Neural progenitor cell (in vitro differentiated cells): ENCODE measurements around the gene KHNYN. TPM values are rescaled to one million over a fixed set of nuclear protein-coding genes. Genes with fewer than 3 reads are reported as not detected.
"Not testable (repeated sequence)": the region's sequence is repeated elsewhere in the genome, so short reads cannot be mapped to it uniquely, and the experiment has no call there.

ENCODE experiments used
- DNase-seq: peaks from one replicate; pipeline ENCODE4 v3.0.0-alpha.2; 2016; ENCODE audit warnings: low spot score
- H2AFZ ChIP-seq: fragments of 200-600 bp; sonication (generic); replicated peaks from 2 replicates; pipeline ENCODE4 v1.6.1; 2016; ENCODE audit warnings: antibody characterized with exemption
- H3F3A ChIP-seq: fragments of 200-600 bp; sonication (generic); 2 replicates; pipeline ENCODE4 v1.6.1; 2016; ENCODE audit warnings: antibody characterized with exemption, low read depth
- H3K27ac ChIP-seq: fragments of 200-600 bp; sonication (generic); 2 replicates; pipeline ENCODE4 v1.5.1; 2016; ENCODE audit warnings: mild to moderate bottlenecking
- H3K27me3 ChIP-seq: fragments of 200-600 bp; sonication (generic); 2 replicates; pipeline ENCODE4 v1.6.1; 2016; ENCODE audit warnings: mild to moderate bottlenecking, moderate library complexity
- H3K36me3 ChIP-seq: fragments of 200-600 bp; sonication (generic); 2 replicates; pipeline ENCODE4 v1.5.1; 2016
- H3K4me1 ChIP-seq: fragments of 200-600 bp; sonication (generic); 2 replicates; pipeline ENCODE4 v1.6.1; 2016; ENCODE audit warnings: mixed run types
- H3K4me2 ChIP-seq: fragments of 200-600 bp; sonication (generic); 2 replicates; pipeline ENCODE4 v1.6.1; 2016
- H3K4me3 ChIP-seq: fragments of 200-600 bp; sonication (generic); 2 replicates; pipeline ENCODE4 v1.5.1; 2016
- H3K79me2 ChIP-seq: fragments of 200-600 bp; sonication (generic); 2 replicates; pipeline ENCODE4 v1.6.1; 2016; ENCODE audit warnings: low read depth
- H3K9ac ChIP-seq: fragments of 200-600 bp; sonication (generic); 2 replicates; pipeline ENCODE4 v1.6.1; 2016
- H3K9me3 ChIP-seq: fragments of 200-600 bp; sonication (generic); 2 replicates; pipeline ENCODE4 v1.5.1; 2016; ENCODE audit warnings: low read depth
- H4K20me1 ChIP-seq: fragments of 200-600 bp; sonication (generic); 2 replicates; pipeline ENCODE4 v1.6.1; 2016; ENCODE audit warnings: low read depth
- H3K27ac Mint-ChIP-seq: 3 replicates; pipeline ENCODE4 v1.8.0; 2021; ENCODE audit warnings: mixed read lengths
- H3K27me3 Mint-ChIP-seq: 2 replicates; pipeline ENCODE4 v1.8.0; 2022; ENCODE audit warnings: low read depth, mild to moderate bottlenecking, inconsistent platforms, moderate library complexity, mixed read lengths; ENCODE audit not compliant: insufficient read depth
- H3K36me3 Mint-ChIP-seq: 3 replicates; pipeline ENCODE4 v1.8.0; 2021; ENCODE audit warnings: mixed read lengths
- H3K4me1 Mint-ChIP-seq: 3 replicates; pipeline ENCODE4 v1.8.0; 2021; ENCODE audit warnings: mixed read lengths
- H3K4me3 Mint-ChIP-seq: 3 replicates; pipeline ENCODE4 v1.8.0; 2021; ENCODE audit warnings: mild to moderate bottlenecking, moderate library complexity, mixed read lengths
- H3K9me3 Mint-ChIP-seq: 3 replicates; pipeline ENCODE4 v1.8.0; 2020; ENCODE audit warnings: mixed read lengths
- EZH2 ChIP-seq: fragments of 200-600 bp; sonication (generic); IDR thresholded peaks from 2 replicates; pipeline ENCODE4 v1.6.1; 2017; ENCODE audit warnings: antibody characterized with exemption, mild to moderate bottlenecking, moderate library complexity
- EZH2phosphoT487 ChIP-seq: fragments of 200-600 bp; sonication (generic); IDR thresholded peaks from 2 replicates; pipeline ENCODE4 v1.6.1; 2017; ENCODE audit warnings: antibody characterized with exemption
- total RNA-seq: library from RNA; depleted of rRNA; stranded (reverse); fragments of >200 nt; gene quantifications from 2 replicates; pipeline ENCODE4 v1.2.3, GENCODE V29; 2015; ENCODE audit warnings: low replicate concordance
- TF ChIP-seq, protein P1 (sequence below): fragments of 200-600 bp; sonication (generic); IDR thresholded peaks from 2 replicates; pipeline ENCODE4 v1.5.1; 2017; ENCODE audit warnings: antibody characterized with exemption, mild to moderate bottlenecking

KHNYN gene
- total RNA-seq, 1 donor from 2014 or later = 20.4 TPM

DNA sequence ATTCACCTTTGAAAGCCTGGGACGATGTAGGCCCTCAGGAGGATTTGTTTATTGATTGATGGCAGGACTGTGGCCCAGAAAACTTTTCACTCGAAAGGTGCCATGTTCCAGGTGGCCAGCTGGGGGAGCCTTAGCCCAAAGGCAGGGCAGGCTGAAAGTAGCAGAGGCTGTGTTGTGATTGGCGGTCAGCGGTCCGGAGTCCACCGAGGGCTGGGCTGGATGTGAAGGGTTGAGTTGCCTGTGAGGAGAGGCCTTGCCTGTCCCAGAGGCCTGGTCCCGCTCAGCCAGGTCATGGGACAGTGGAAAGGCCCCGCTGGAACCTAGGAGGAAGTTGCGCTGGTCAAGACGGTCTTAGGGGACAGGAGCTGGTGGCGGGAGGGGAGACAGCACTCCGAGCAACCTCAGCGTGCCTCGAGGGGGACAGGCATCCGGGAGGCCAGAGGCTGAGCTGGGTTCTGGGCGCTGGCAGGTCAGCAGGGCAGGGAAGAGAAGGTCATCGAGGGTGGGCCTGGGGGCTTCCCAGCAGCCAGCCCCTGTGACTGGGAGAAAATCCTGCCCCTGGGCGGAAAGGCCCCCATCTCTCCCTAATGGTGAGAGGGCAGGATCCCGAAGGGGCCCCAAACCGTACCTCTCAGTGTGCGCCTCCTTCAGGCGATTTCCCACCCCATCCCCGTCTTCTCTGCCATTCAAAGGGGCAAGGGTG is 52.0 kb downstream of the KHNYN start:
- Mint-ChIP-seq H3K4me1 (peaks cover 5% of the 10 kb centered on the region), H3K4me3 (no peak overlapping the region), H3K36me3 (peaks cover 4% of the 10 kb centered on the region)

DNA sequence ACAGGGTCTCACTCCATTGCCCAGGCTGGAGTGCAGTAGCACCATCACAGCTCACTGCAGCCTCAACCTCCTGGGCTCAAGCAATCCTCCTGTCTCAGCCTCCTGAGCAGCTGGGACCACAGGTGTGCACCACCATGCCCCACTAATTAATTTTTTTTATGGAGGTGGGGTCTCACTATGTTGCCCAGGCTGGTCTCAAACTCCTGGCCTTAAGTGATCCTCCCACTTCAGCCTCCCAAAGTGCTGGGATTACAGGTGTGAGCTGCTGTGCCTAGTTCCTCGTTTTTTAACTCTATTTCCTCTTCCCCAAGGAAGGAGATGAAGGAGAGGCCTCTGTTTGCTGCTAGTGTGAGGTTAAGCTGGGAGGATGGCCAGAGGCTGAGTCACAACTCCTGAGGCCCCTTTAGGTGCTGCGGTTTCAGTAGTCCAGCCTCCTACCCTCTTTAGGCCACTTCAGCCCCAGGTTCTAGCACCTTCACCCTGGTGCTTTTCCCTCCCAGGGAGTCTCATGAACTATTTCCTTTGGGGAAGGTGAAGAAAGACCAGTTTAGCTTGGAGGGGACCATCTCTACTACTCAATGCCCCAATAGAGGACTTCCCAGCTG is 53.0 kb downstream of the KHNYN start:
- not testable (repeated sequence) for H3K4me2 ChIP-seq, H3F3A ChIP-seq, H3K27me3 Mint-ChIP-seq, H3K36me3 Mint-ChIP-seq, H3K27me3 ChIP-seq, H3K79me2 ChIP-seq, H3K27ac Mint-ChIP-seq, H3K4me3 ChIP-seq, H3K9me3 ChIP-seq, H3K9me3 Mint-ChIP-seq, H3K27ac ChIP-seq, H3K4me1 ChIP-seq, H4K20me1 ChIP-seq, H3K4me3 Mint-ChIP-seq, H3K4me1 Mint-ChIP-seq, H3K36me3 ChIP-seq, H2AFZ ChIP-seq, DNase-seq, H3K9ac ChIP-seq

More for the DNA sequence above, 52.0 kb downstream of the KHNYN start:
- Histone ChIP-seq H3F3A (no peaks in the 10 kb centered on the region), H4K20me1 (no peaks in the 10 kb centered on the region), H3K27me3 (no peaks in the 10 kb centered on the region), H3K79me2 (no peaks in the 10 kb centered on the region), H3K27ac (no peak overlapping the region), H3K9me3 (no peaks in the 10 kb centered on the region), H2AFZ (peak overlapping the region; percentile 99), H3K9ac (no peak overlapping the region), H3K4me2 (no peak overlapping the region), H3K4me1 (no peaks in the 10 kb centered on the region), H3K36me3 (no peaks in the 10 kb centered on the region), H3K4me3 (no peak overlapping the region)
- Mint-ChIP-seq H3K9me3 (no peaks in the 10 kb centered on the region), H3K27me3 (no peaks in the 10 kb centered on the region), H3K27ac (no peak overlapping the region)
- TF ChIP-seq EZH2phosphoT487 (no peak), EZH2 (no peak)
- TF ChIP-seq, protein P1, sequence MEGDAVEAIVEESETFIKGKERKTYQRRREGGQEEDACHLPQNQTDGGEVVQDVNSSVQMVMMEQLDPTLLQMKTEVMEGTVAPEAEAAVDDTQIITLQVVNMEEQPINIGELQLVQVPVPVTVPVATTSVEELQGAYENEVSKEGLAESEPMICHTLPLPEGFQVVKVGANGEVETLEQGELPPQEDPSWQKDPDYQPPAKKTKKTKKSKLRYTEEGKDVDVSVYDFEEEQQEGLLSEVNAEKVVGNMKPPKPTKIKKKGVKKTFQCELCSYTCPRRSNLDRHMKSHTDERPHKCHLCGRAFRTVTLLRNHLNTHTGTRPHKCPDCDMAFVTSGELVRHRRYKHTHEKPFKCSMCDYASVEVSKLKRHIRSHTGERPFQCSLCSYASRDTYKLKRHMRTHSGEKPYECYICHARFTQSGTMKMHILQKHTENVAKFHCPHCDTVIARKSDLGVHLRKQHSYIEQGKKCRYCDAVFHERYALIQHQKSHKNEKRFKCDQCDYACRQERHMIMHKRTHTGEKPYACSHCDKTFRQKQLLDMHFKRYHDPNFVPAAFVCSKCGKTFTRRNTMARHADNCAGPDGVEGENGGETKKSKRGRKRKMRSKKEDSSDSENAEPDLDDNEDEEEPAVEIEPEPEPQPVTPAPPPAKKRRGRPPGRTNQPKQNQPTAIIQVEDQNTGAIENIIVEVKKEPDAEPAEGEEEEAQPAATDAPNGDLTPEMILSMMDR = peak; percentile 83
- peak; percentile 82 for DNase-seq

DNA sequence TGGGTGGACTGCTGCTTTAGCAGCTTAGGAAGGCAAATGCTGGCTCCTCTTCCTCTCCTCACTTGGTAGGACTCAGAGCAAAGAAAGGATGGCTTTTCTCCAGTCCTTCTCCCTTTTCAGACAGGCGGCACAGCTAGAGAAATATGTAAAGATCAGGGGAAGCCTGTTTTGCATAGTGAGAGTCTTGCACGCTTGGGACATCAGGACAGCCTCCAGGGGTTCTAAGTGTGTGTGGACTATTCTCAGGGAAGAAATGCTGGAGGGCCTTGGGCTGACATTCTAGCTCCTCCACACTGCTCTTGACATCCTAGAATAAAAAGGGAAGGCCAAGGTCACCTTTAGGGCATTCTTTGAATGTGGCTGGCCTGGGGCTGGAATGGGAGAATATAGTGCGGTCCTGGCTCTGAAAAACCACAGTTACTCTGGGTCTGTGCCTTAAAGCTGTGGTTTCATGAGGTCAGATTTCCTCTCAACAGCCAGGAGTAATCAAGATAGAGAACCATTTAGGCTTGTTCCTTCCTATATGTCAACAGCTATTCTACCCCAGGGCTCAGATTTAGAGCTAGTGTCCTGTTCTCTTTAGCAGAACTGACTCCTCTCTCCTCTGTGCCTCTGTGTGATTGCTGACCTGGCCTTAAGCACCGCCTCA is 54.0 kb downstream of the KHNYN start:
- H3K27me3 Mint-ChIP-seq = no peaks in the 10 kb centered on the region
- Histone ChIP-seq H3K27me3 (no peaks in the 10 kb centered on the region), H3K27ac (no peak overlapping the region), H3K4me3 (no peak overlapping the region), H3K9ac (no peak overlapping the region), H4K20me1 (no peaks in the 10 kb centered on the region), H3K4me1 (no peaks in the 10 kb centered on the region), H3K4me2 (no peak overlapping the region), H2AFZ (no peak overlapping the region), H3F3A (no peaks in the 10 kb centered on the region), H3K9me3 (no peaks in the 10 kb centered on the region), H3K36me3 (no peaks in the 10 kb centered on the region), H3K79me2 (no peaks in the 10 kb centered on the region)
- TF ChIP-seq, protein P1 = no peak
- no peak overlapping the region for H3K27ac Mint-ChIP-seq
- H3K4me3 Mint-ChIP-seq = no peak overlapping the region
- peaks cover 4% of the 10 kb centered on the region for H3K36me3 Mint-ChIP-seq
- DNase-seq = no peak
- peaks cover 5% of the 10 kb centered on the region for H3K4me1 Mint-ChIP-seq
- no peaks in the 10 kb centered on the region for H3K9me3 Mint-ChIP-seq

Other genes starting within 250 kb of the KHNYN start
- 15.9 and 35.5 TPM in 2 replicates for gene IPO4, start 241.1 kb upstream of the KHNYN start, total RNA-seq
- gene TM9SF1, start 234.5 kb upstream of the KHNYN start, total RNA-seq = 30.5 and 37.6 TPM in 2 replicates
- not detected in 2 replicates for gene TSSK4, start 224.3 kb upstream of the KHNYN start, total RNA-seq
- 35.3 and 37.1 TPM in 2 replicates for gene CHMP4A, start 216.5 kb upstream of the KHNYN start, total RNA-seq
- 18.3 and 20.1 TPM in 2 replicates for gene MDP1, start 213.9 kb upstream of the KHNYN start, total RNA-seq
- 170 and 220 TPM in 2 replicates for gene NEDD8, start 197.6 kb upstream of the KHNYN start, total RNA-seq
- gene GMPR2, start 197.0 kb upstream of the KHNYN start, total RNA-seq = 98.4 and 101 TPM in 2 replicates
- 32.6 and 42.5 TPM in 2 replicates for gene TINF2, start 187.3 kb upstream of the KHNYN start, total RNA-seq
- gene TGM1, start 166.8 kb upstream of the KHNYN start, total RNA-seq = 2.6 and 4.9 TPM in 2 replicates
- 7.1 and 22.9 TPM in 2 replicates for gene RABGGTA, start 158.4 kb upstream of the KHNYN start, total RNA-seq
- gene DHRS1, start 130.2 kb upstream of the KHNYN start, total RNA-seq = 19.7 and 27.4 TPM in 2 replicates
- gene NOP9, start 130.1 kb upstream of the KHNYN start, total RNA-seq = 14.8 and 24.7 TPM in 2 replicates
- 0.12 TPM in 1 of 2 replicates, not detected in the other for gene CIDEB, start 122.0 kb upstream of the KHNYN start, total RNA-seq
- 1.8 and 9.0 TPM in 2 replicates for gene LTB4R2, start 119.8 kb upstream of the KHNYN start, total RNA-seq
- gene LTB4R, start 118.5 kb upstream of the KHNYN start, total RNA-seq = 1.9 and 4.6 TPM in 2 replicates
- gene ADCY4, start 94.9 kb upstream of the KHNYN start, total RNA-seq = not detected in 2 replicates
- not detected in 2 replicates for gene RIPK3, start 90.0 kb upstream of the KHNYN start, total RNA-seq
- 38.2 and 95.3 TPM in 2 replicates for gene NFATC4, start 61.8 kb upstream of the KHNYN start, total RNA-seq
- 15.5 and 34.3 TPM in 2 replicates for gene NYNRIN, start 31.0 kb upstream of the KHNYN start, total RNA-seq
- gene CBLN3, start 286 bp upstream of the KHNYN start, total RNA-seq = 0.25 TPM in 1 of 2 replicates, not detected in the other
- 19.0 and 37.8 TPM in 2 replicates for gene SDR39U1, start 12.8 kb downstream of the KHNYN start, total RNA-seq
- not detected in 2 replicates for gene CMA1, start 78.3 kb downstream of the KHNYN start, total RNA-seq
- gene CTSG, start 146.3 kb downstream of the KHNYN start, total RNA-seq = not detected in 2 replicates
- not detected in 2 replicates for gene GZMH, start 179.7 kb downstream of the KHNYN start, total RNA-seq
- gene GZMB, start 204.2 kb downstream of the KHNYN start, total RNA-seq = not detected in 2 replicates